Suprapubic skin (tissue), 4 donors: Measurements from ENCODE around the gene ETV6.

Experiments used
- POLR2A ChIP-seq, 2 donors: fragments of 450-650 bp; IDR thresholded peaks; one replicate each; pipeline ENCODE4 v1.6.1; 2017; ENCODE audit warnings: antibody characterized with exemption in 2 of 2, mild to moderate bottlenecking in 2 of 2, moderate library complexity in 2 of 2
- POLR2AphosphoS5 ChIP-seq, 3 donors: sonication (generic); formaldehyde crosslinking; IDR thresholded peaks; one replicate each; pipeline ENCODE4 v1.6.1; 2017; ENCODE audit warnings: antibody characterized with exemption in 3 of 3
- TF ChIP-seq, protein P1 (sequence below), 2 donors: fragments of 200-600 bp in 1 of 2; fragments of 450-650 bp in 1 of 2; sonication (generic) in 1 of 2; IDR thresholded peaks; one replicate each; pipeline ENCODE4 v1.5.1; 2016 to 2019; ENCODE audit warnings: antibody characterized with exemption in 2 of 2, mild to moderate bottlenecking in 1 of 2, moderate library complexity in 1 of 2

DNA sequence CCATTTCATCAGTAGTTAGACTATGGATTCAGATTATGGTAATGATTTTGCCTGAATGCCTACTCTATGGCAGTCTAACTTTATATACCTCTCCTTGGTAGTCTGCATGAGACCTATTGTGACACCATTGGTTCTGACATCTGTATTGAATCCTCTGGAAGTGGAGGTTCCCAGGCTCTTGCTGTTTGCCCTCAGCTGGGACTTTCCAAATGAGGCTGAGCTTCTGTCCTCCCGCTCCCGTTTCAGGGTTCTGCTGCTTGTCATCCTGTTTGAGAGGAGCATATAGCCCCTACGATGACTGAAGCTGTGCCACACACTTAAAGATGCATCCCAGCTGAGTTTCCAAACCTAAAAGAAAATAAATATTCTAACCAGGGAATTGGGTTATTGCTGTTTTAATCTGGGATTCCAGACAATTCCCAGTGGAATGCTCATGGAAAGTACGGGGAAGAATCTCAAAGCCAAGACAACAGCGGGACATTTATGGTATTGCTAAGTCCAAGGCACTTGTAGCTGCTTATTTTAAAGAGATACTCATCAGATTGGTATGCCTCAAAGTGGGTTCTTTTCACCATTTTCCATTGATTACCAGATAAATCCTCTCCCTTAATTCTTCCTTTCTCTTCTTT is 105.9 kb downstream of the ETV6 start:
- TF ChIP-seq, protein P1, sequence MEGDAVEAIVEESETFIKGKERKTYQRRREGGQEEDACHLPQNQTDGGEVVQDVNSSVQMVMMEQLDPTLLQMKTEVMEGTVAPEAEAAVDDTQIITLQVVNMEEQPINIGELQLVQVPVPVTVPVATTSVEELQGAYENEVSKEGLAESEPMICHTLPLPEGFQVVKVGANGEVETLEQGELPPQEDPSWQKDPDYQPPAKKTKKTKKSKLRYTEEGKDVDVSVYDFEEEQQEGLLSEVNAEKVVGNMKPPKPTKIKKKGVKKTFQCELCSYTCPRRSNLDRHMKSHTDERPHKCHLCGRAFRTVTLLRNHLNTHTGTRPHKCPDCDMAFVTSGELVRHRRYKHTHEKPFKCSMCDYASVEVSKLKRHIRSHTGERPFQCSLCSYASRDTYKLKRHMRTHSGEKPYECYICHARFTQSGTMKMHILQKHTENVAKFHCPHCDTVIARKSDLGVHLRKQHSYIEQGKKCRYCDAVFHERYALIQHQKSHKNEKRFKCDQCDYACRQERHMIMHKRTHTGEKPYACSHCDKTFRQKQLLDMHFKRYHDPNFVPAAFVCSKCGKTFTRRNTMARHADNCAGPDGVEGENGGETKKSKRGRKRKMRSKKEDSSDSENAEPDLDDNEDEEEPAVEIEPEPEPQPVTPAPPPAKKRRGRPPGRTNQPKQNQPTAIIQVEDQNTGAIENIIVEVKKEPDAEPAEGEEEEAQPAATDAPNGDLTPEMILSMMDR (IDR thresholded peaks at IDR 0.05) = no peak
- TF ChIP-seq POLR2AphosphoS5 (IDR thresholded peaks at IDR 0.05) = no peak
- no peak for TF ChIP-seq POLR2A (IDR thresholded peaks at IDR 0.05)
